HG03159 (cell line): Measurements from ENCODE around the gene AMER1.
"Not testable (repeated sequence)": the region's sequence is repeated elsewhere in the genome, so short reads cannot be mapped to it uniquely, and the experiment has no call there.

Source experiments
- ATAC-seq: cut with Tn5 transposase; IDR thresholded peaks from one replicate; pipeline ENCODE4 v1.9.1; 2021; ENCODE audit warnings: mild to moderate bottlenecking, moderate library complexity; ENCODE audit not compliant: unreplicated experiment

AMER1 gene

DNA sequence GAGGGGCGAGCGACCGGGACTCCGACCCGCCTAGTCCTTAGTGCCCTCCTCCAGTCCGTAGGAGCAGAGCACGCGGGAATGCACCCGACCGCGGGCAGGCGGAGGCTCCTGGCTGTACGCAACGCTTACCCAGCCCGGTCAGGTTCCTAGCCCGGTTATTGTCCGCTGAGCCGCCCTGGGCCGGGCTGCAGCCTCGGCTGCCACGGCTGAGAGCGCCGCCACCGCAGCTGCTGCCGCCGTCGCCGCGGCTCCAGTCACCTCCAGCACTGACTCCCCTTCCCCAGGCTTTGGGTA, at the start of gene AMER1:
Gene AMER1, minus strand, starts transcription at position 268 of the 294 bp plus-strand sequence. CDS start 12,422 bp downstream, outside the sequence.
- ATAC-seq: peak; percentile 45

DNA sequence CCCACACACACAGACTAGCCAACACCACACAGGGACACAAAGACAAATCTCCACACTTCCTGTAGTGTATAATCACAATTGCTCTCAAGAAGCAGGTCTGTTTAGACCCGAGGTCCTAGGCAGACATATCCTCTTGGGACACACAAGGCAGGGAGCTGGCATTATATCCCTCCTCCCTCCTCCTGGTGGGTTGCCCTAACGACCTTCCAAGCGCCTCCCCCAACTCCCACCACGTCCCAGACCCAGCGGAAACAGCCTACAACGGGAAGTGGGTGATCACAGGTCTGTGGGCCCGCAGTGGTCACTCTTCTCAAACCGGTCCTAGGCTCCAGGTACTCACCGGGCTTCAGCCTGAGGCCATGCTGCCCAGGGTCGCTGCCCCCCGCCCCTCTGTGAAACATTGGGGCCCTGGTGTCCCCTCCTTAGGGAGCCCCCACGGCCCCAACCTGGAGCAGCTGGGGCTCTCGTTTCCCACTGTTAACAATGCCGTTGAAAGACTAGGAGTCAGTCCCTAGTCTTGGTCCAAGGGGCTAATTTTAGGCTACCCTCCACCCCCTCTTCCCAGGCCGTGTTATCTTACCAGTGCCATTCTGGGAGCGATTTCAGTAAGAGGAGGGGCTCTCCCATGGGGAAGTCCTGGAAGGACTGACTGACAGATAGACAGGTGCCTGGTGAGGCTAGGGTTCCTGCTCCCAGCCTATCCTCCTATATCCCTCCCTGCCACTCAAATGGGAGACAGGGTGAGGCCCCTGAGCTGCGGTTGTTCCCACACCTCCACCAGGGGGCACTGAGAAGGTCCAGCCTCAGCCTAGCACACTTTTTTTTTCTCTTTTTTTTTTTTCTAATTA, 24.8 kb upstream of the AMER1 start, which contains the start of gene ASB12:
Gene ASB12, minus strand, starts transcription at position 485 of the 848 bp plus-strand sequence. CDS start 4,957 bp downstream, outside the sequence.
- ATAC-seq: no peak

DNA sequence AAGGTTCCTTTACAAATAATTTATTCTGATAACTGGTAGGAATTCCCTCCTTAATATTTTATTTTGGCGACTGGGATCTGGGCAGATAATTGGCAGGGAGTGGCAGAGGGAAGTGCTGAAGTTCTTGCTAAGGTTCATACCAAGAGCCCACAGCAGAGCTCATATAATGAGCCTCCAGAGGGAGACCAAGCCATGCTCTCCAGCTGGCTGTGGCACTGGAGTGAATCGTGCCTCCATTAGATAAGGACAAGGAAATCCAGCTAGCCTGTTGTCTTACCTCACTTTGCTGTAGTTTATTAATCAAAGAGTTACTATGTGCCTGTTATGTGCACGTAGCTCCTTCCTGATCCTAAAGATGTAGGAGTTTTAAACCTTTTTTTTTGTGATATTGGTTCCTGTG, 23.6 kb upstream of the AMER1 start:
- no peak for ATAC-seq

DNA sequence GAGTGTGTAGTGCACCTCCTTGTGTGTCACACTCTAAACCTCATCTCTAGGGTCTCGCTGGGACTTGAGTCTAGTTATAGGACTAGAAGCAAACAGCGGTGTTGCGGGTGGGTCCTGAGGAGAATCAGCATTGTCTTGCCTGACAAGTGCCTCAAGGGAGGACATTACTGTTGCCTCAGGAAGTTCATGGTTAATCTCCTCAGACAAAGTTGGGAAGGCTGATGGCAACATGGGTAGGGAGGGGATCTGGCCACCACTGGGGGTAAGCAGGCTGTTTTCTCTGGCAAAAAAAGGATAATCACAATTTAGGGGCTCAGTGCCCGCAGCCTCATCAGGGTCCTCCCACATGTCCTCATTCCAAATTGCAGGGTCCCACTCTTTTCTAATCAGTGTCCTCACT, 12.5 kb upstream of the AMER1 start:
- no peak for ATAC-seq

DNA sequence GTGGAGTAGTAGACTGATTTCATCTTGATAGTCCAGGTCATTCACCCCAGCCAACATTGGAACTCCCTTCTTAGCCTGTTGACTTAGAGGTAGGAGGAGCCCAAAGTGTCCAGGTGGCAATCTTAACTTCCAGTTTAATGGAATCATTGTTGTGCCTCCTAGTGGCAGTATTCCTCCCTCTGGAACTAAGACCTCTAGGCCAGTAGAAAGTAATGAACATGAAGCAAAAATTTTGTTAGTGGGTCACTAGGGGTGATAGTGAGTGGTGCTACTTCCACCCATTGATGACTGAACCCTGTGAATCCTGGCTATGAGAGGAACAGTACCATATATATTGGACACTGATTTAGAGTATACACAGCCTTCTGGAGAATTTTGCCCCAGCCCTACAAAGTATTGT, 8.5 kb upstream of the AMER1 start:
- not testable (repeated sequence) for ATAC-seq

DNA sequence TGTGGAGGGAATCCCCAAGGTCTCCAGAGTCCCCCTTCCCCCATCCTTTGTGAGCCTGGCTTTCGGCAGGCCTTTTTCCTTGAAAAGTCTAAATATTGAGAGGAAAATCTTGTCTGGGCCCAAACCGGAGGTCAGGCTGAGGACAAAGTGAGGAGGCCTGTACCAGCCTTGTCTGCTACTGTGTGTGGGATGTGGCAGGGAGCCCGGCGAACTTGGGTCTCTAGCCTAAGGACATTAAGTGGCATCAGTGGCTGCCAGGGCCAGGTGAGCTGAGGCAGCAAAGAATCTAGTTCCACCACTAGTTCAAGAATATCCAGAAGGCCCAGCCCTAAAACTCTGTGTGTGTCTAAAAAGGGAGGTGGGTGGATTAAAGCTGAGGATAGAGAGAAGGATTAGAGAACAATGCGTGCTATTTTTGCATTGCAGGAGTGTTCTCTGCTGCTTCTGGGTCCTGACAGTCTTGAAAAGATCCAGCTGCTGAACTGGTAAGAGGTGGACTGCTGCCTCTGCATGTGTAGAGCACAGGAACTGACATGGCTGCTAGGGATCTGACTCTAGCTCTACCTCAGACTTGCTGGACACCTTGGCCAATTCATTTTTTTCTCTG, 1.2 kb upstream of the AMER1 start:
- no peak for ATAC-seq

DNA sequence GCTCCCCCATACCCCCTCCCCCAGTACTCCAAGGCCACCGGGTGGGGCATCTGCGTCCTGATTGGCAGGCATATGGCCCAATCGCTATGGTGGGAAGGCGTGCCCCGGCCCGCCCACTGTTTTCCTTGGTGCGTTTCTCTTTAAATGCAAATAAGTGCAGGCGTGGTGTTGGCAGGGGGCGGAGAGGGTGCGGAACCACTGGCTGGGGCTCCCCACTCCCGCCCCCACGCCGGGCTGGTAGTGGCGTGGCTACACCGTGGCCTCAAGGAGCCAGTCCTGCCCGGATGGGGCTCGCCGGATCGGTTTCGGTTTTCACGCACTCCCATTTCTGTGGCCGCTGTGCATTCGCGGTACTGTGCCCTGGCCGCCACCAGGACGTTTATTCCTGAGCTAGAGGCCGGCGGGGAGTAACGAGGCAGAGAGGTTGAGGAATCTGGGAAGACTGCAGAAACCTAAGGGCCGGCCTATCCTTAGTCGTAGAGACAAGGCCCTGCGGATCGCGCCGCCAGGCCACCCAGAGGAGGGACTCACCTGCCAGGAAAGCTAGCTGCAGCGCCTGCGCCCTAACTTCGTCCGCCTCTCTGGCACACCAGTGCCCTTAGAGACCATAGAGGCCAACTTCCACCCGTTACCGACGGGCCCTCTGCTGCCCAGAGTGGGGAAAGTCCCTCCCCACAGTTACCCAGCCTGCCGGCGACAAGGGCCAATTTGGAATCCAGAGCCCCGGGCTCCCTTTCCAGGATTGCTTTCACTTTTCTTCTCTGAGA, 410 bp upstream of the AMER1 start:
- ATAC-seq: peak; percentile 88

DNA sequence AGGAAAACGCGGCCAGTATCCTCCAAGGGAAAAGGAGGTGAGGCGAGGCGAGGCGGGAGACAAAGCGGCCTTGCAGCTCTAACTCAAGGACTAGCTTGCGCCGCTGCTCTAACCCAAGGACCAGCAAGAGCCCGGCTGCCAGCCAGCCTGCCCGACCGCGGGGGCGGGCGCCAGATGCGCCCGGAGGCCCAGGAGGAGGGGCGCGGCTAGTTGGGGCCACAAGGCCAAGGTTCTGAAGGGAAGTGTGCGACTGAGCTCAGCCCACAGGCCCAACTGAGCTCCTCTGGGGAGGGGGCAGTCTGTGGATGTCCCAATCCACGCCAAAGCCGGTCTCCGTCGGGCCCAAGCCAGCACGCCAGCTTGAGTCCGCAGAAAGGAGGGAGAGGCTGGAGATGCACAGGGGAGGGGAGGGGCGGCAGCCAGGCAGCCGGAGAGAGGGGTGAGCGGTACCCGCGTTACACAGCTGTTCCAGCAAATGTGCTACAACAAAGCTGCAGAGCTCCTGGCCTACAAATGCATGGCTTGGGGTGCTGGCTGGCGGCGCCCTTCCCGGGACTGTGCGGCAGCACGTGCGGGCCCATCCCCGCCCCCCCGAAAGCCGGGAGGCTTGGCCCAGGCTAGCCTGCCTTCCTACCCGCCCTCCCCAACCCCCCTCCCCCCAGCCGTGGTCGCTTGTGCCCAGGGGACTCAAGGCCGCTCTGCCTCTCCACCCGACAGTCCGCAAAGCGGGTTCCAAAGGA, 637 bp downstream of the AMER1 start:
- ATAC-seq: peak; percentile 21

DNA sequence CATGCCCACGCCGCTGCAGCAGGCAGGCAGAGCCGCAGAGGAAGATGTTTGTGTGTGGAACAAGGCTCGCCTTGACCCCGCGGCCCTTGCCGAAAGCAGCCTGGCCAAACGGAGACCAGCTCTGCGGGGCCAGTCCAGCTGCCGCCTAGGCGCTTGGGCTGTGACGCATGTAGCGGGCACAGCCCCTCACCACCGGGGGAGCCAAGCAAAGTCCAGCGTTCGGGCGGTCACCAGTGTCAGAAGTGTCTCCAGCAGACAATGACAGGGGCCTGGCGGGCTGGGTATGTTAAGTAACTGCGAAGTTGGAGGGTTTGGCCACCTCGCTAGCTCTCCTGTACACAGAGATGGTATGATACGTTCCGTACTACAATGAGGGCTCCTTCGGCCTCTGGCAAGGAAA, 1.3 kb downstream of the AMER1 start:
- ATAC-seq: no peak

DNA sequence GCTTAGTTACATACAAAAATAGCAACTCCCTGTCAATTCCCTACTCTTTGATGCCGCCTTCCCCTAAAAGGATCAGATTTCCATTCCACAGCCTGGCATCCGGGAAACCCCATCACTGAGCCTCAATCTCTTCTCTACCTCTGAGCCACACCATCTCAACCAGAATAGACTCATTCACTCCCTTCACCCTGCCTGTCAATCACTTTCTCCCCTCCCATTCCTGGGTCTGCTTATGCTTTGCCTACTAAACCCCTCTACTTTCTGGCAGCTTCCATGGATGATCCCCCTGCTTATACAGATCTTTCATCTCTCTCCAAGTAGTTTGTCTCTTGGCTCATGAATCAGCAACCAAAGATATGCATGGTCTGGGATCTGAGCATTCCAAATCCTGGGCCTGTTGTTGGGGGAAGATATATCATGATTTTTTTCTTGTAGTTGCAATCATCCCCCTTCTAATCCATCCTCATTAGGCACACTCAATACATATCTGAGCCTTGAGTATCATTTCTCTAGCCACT, 2.6 kb downstream of the AMER1 start:
- ATAC-seq: no peak

DNA sequence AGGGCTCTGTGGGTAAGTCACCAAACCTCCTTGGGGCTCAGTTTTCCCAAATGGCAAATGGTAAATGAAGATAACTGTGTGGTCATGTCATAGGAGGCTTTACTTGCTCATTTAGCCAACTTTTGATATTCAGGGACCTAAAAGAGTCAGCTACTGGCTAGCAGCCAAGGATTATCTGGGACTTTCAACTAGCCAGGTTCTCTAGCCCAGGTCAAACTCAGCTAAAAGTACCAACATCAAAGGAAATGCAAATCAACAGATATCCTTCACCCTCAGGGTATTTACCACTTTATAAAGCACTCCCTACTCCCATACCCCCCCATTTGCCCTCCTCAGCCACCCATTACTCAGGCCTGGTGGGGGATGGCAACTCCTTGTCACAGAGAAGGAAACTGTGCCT, 7.5 kb downstream of the AMER1 start:
- ATAC-seq: no peak

DNA sequence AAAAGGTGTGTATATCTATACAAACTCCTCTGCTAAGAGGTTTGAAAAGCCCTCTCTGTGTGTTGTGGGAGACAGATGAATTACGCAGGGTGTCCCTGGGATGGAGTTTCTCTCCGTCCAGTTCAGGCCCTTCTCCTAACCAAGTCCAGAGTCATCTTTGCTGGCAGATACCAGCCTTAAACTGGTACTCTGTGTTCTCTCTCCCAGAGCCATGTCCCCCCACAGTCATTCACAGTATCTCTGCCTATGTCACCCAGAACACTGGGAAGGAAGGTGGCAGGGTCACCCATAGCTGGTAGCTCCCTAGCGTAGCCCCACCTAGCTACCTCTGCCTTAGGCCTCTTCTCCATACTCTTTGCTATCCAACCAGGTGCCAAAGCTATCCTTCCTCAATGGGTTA, 8.9 kb downstream of the AMER1 start:
- no peak for ATAC-seq

DNA sequence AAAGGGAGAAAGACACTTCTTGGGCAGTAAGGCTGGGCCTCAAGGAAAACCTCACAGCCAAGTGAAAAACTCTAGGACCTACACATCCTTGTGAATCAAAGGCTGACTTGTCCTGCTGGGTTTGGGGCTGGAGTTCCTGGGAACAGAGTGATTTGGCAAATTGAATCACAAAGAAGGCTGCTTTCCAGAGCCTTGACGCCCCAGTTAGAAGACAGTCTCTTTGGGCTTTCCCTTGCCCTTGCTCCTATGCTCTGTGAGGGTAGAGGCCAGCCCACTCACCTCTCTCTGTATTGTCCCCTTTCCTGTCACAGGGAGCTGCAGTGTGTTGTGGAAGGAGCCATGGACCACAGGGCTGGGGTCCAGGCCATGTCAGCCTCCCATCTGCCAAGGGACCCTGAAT, 9.6 kb downstream of the AMER1 start:
- no peak for ATAC-seq

DNA sequence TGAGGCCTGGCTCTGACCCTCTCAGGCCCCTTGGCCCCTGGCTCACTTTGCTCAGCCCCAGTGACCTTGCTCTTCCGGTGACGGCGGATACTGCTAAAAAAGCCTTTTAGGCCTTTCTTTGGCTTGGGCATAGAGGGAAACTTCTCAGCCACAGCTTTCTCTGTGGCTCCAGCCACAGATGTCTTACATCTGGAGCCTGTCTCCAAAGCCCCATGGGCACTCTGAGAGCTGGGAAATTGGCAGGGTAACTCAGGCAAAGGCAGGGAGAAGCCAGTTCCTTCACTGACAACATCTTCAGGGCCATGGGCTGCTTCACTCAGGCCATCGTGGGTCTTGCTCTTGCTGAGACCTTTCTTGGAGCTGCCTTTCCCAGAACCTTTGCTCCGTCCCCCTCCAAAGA, 12.8 kb downstream of the AMER1 start:
- ATAC-seq: no peak

DNA sequence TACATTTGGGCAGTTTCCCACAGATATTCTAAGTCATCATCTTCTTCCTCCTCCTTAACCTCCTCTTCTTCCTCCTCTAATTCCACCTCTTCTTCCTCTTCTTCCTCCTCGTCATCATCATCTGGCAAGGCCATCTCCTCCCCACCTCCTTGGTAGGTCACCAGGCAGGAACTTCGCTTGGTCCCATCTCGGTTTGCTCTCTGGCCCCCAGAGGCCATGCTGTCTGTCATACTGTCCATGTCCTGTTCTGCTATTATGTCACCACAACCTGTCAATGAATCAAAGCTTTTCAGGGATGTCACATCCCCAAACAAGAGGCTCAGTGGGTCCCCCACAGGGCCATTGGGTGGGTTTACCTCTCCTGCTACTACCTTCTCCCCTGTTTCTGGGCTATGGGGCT, 13.5 kb downstream of the AMER1 start:
- ATAC-seq: no peak

DNA sequence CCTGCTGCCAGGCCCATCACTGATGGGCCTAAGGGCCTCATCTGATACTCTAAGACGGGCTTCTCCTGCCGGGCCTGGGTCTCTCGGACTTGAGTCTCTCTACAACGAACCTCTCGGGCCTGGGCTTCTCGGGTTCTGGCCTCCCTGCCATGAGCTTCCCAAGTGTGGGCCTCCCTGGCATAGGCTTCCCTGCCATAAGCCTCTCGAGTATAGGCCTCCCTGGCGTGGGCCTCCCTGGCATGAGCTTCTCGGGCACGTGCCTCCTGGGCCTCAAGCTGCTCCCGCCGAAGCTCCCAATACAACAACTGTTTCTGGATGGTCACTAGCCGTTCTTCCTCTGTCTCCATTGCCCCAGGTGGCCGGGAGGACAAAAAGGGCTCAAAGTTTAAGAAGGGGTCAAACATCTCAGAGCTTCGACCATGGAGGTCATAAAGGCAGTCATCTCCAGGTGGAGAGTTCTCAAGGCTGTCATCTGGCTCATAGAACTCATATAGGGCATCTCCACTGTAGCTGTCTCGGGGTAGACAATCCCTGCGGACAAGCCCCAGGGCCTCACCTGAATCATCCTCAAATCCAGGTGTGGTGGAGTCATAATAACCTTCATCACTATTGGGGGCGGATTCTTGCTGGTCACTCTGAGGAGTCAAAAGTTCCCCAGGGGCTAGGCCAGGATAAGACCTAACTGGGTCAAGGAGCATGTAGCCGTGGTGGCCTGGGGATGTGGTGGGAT, 14.1 kb downstream of the AMER1 start:
- no peak for ATAC-seq

DNA sequence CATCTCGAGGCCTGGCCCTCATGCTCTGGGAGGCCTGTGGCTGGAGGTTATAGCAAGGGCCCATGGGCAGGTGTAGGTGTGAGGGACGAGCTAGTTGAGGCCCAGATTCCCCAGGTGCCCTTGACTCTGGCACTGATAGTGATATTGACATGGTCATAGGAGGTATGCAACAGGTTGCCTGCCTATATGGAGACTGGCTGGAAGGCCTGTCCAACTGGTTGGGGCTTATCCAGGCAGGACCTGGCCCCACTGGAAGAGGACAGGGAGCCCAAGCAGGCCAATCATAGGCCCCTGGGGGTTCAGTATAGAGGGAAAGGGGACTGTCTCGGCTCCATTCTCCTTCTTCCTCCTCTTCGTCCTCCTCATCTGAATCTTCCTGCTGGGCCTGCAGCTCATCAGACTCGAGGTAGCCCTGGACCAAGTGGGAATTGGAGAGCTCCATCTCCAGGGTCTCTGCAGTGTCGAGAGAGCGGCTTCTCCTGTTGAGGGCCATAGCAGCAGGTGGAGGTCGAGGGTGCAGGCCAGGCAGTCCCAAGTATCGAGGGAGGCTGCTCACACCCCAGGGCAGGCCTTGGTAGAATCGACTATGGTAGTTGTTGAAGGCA, 15.3 kb downstream of the AMER1 start:
- no peak for ATAC-seq

DNA sequence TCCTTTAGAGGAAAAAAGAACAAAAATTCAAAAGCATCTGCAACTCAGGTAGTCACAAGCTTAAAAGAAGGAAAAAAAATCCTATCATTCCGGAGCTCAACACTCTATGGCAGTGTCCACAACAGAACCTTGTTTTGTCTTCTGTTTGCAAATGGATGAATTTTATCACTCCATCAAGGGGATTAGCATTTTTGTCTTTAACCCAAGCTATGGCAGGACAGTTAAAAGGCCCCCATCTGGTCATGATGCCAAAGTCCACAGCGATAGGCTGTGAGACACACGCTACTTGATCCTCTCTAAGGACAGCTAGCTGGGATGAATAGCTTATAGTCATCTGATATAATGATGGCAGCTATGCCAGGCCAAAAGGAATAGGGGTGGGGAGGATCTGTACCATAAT, 16.6 kb downstream of the AMER1 start:
- ATAC-seq: no peak

DNA sequence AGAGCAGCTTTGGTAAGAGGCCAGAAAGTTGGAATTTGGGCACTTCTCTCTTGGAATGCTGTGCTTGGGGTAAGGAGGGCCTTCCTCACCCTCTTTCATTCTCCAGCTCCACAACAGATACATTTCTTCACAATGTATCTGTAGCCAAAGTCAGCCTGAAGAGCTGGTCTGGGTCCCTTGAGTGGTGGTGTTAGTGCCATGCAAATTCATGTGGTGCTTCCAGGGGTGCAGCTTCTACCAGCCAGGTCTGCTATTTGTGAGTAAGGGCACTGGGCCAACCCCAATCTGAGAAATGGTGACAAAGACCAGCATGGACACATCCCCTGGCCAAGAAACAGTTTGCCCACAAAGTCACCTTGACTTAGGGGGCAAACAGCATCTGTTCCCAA, 17.8 kb downstream of the AMER1 start:
- no peak for ATAC-seq
